ENCODE results near the gene ROBO3. TPM values are rescaled to one million over a fixed set of nuclear protein-coding genes. Genes with fewer than 3 reads are reported as not detected.
A peak's percentile ranks its signal among the peaks of the same experiment; 100 is the strongest.

ROBO3 gene
- total and polyA plus RNA-seq, 3 experiments from 2014 or later: 2.2 to 9.4 (median 7.7) TPM

- H3K4me1 Mint-ChIP-seq: peaks cover 33 to 54% (median 40%) of the 10 kb centered on the region in 3 donors
- peak overlapping the region in 1 of 7 donors; percentile 59 for H3K4me3 Mint-ChIP-seq
- Histone ChIP-seq H3K36me3 (ENCODE audit: insufficient read depth, low read length) (no peaks in the 10 kb centered on the region), H3K27me3 (ENCODE audit: insufficient read depth, low read length, poor library complexity, severe bottlenecking) (peaks cover 72% of the 10 kb centered on the region), H3K4me1 (ENCODE audit: insufficient read depth, low read length) (peaks cover 32% of the 10 kb centered on the region), H3K27ac (ENCODE audit: low read depth, low read length) (no peak overlapping the region), H3K9me3 (ENCODE audit: low read length) (no peaks in the 10 kb centered on the region), H3K4me3 (ENCODE audit: low read length) (no peak overlapping the region)
- peaks cover 0 to 2% (median 0%) of the 10 kb centered on the region in 5 donors for H3K9me3 Mint-ChIP-seq
- peaks cover 78 to 94% of the 10 kb centered on the region in 2 donors for H3K27me3 Mint-ChIP-seq
- H3K36me3 Mint-ChIP-seq: no peaks in the 10 kb centered on the region
- POLR2A ChIA-PET: no interaction called here
- CTCF ChIA-PET: interaction anchor here (1.4 kb wide), 1 partner anchor 87 kb away, joined by 6 read pairs; the partner anchor contains the start of gene CCDC15
- no peak overlapping the region for H3K27ac Mint-ChIP-seq
- DNase-seq: no peak
Observed at GRCh38 chr11:124867700-124868099, 2.5 kb downstream of the ROBO3 start.

GRCh38 chr11:124868331-124869274, 3.4 kb downstream of the ROBO3 start:
- no peaks in the 10 kb centered on the region for H3K36me3 Mint-ChIP-seq
- Histone ChIP-seq H3K27me3 (ENCODE audit: insufficient read depth, low read length, poor library complexity, severe bottlenecking) (peaks cover 62% of the 10 kb centered on the region), H3K4me1 (ENCODE audit: insufficient read depth, low read length) (peaks cover 32% of the 10 kb centered on the region), H3K36me3 (ENCODE audit: insufficient read depth, low read length) (no peaks in the 10 kb centered on the region), H3K27ac (ENCODE audit: low read depth, low read length) (no peak overlapping the region), H3K9me3 (ENCODE audit: low read length) (no peaks in the 10 kb centered on the region), H3K4me3 (ENCODE audit: low read length) (peak overlapping the region; percentile 37)
- H3K4me1 Mint-ChIP-seq: peaks cover 25 to 45% (median 31%) of the 10 kb centered on the region in 3 donors
- H3K4me3 Mint-ChIP-seq: peak overlapping the region in 6 of 7 donors; percentile 5 to 61 (median 47)
- H3K9me3 Mint-ChIP-seq: peaks cover 0 to 2% (median 0%) of the 10 kb centered on the region in 5 donors
- DNase-seq: no peak
- no peak overlapping the region for H3K27ac Mint-ChIP-seq
- peaks cover 77 to 94% of the 10 kb centered on the region in 2 donors for H3K27me3 Mint-ChIP-seq
- POLR2A ChIA-PET: no interaction called here
- CTCF ChIA-PET: no interaction called here

GRCh38 chr11:124869331-124869730, 4.1 kb downstream of the ROBO3 start:
- ChIA-PET POLR2A (no interaction called here), CTCF (no interaction called here)
- H3K27me3 ChIP-seq (ENCODE audit: insufficient read depth, low read length, poor library complexity, severe bottlenecking): peaks cover 57% of the 10 kb centered on the region
- no peaks in the 10 kb centered on the region for H3K36me3 Mint-ChIP-seq
- H3K27ac ChIP-seq (ENCODE audit: low read depth, low read length): no peak overlapping the region
- peaks cover 0 to 2% (median 0%) of the 10 kb centered on the region in 5 donors for H3K9me3 Mint-ChIP-seq
- H3K4me3 ChIP-seq (ENCODE audit: low read length): peak overlapping the region; percentile 37
- peaks cover 23 to 41% (median 27%) of the 10 kb centered on the region in 3 donors for H3K4me1 Mint-ChIP-seq
- no peak overlapping the region for H3K27ac Mint-ChIP-seq
- peaks cover 32% of the 10 kb centered on the region for H3K4me1 ChIP-seq (ENCODE audit: insufficient read depth, low read length)
- H3K27me3 Mint-ChIP-seq: peaks cover 76 to 94% of the 10 kb centered on the region in 2 donors
- H3K36me3 ChIP-seq (ENCODE audit: insufficient read depth, low read length): no peaks in the 10 kb centered on the region
- H3K9me3 ChIP-seq (ENCODE audit: low read length): no peaks in the 10 kb centered on the region
- H3K4me3 Mint-ChIP-seq: peak overlapping the region in 5 of 7 donors; percentile 12 to 61 (median 32)
- no peak for DNase-seq

GRCh38 chr11:124869856-124870387, 4.7 kb downstream of the ROBO3 start:
- Mint-ChIP-seq H3K36me3 (no peaks in the 10 kb centered on the region), H3K27me3 (peaks cover 70 to 94% of the 10 kb centered on the region in 2 donors), H3K9me3 (peaks cover 0 to 2% (median 0%) of the 10 kb centered on the region in 5 donors), H3K27ac (no peak overlapping the region), H3K4me1 (peaks cover 23 to 41% (median 26%) of the 10 kb centered on the region in 3 donors), H3K4me3 (peak overlapping the region in 2 of 7 donors; percentile 16 to 61)
- Histone ChIP-seq H3K36me3 (ENCODE audit: insufficient read depth, low read length) (no peaks in the 10 kb centered on the region), H3K4me1 (ENCODE audit: insufficient read depth, low read length) (peaks cover 32% of the 10 kb centered on the region), H3K27me3 (ENCODE audit: insufficient read depth, low read length, poor library complexity, severe bottlenecking) (peaks cover 52% of the 10 kb centered on the region), H3K27ac (ENCODE audit: low read depth, low read length) (no peak overlapping the region), H3K9me3 (ENCODE audit: low read length) (no peaks in the 10 kb centered on the region), H3K4me3 (ENCODE audit: low read length) (no peak overlapping the region)
- ChIA-PET POLR2A (no interaction called here), CTCF (no interaction called here)
- no peak for DNase-seq

- POLR2A ChIA-PET: no interaction called here
- H3K9me3 ChIP-seq (ENCODE audit: low read length): no peaks in the 10 kb centered on the region
- Mint-ChIP-seq H3K27me3 (peaks cover 70 to 92% of the 10 kb centered on the region in 2 donors), H3K27ac (no peak overlapping the region), H3K9me3 (peaks cover 0 to 2% (median 0%) of the 10 kb centered on the region in 5 donors), H3K36me3 (no peaks in the 10 kb centered on the region), H3K4me3 (peak overlapping the region in 1 of 7 donors; percentile 36), H3K4me1 (peaks cover 23 to 40% (median 26%) of the 10 kb centered on the region in 3 donors)
- H3K27me3 ChIP-seq (ENCODE audit: insufficient read depth, low read length, poor library complexity, severe bottlenecking): peaks cover 49% of the 10 kb centered on the region
- no peak overlapping the region for H3K4me3 ChIP-seq (ENCODE audit: low read length)
- no peaks in the 10 kb centered on the region for H3K36me3 ChIP-seq (ENCODE audit: insufficient read depth, low read length)
- peaks cover 30% of the 10 kb centered on the region for H3K4me1 ChIP-seq (ENCODE audit: insufficient read depth, low read length)
- CTCF ChIA-PET: no interaction called here
- no peak overlapping the region for H3K27ac ChIP-seq (ENCODE audit: low read depth, low read length)
- no peak for DNase-seq
Observed at GRCh38 chr11:124870430-124870829, 5.2 kb downstream of the ROBO3 start.

GRCh38 chr11:124872280-124872679, 7.0 kb downstream of the ROBO3 start:
- H3K4me3 ChIP-seq (ENCODE audit: low read length): no peak overlapping the region
- peaks cover 32% of the 10 kb centered on the region for H3K27me3 ChIP-seq (ENCODE audit: insufficient read depth, low read length, poor library complexity, severe bottlenecking)
- DNase-seq: no peak
- H3K27ac ChIP-seq (ENCODE audit: low read depth, low read length): no peak overlapping the region
- Mint-ChIP-seq H3K36me3 (peaks cover 0 to 2% (median 0%) of the 10 kb centered on the region in 3 donors), H3K9me3 (peaks cover 0 to 2% (median 0%) of the 10 kb centered on the region in 5 donors), H3K27me3 (peaks cover 60 to 79% of the 10 kb centered on the region in 2 donors), H3K4me1 (peaks cover 26 to 37% (median 26%) of the 10 kb centered on the region in 3 donors), H3K27ac (peak overlapping the region in 1 of 8 donors; percentile 47), H3K4me3 (peak overlapping the region in 1 of 7 donors; percentile 26)
- CTCF ChIA-PET: no interaction called here
- H3K36me3 ChIP-seq (ENCODE audit: insufficient read depth, low read length): no peaks in the 10 kb centered on the region
- POLR2A ChIA-PET: no interaction called here
- no peaks in the 10 kb centered on the region for H3K9me3 ChIP-seq (ENCODE audit: low read length)
- H3K4me1 ChIP-seq (ENCODE audit: insufficient read depth, low read length): peaks cover 27% of the 10 kb centered on the region

GRCh38 chr11:124872741-124873140, 7.5 kb downstream of the ROBO3 start:
- no peaks in the 10 kb centered on the region for H3K9me3 ChIP-seq (ENCODE audit: low read length)
- peaks cover 29% of the 10 kb centered on the region for H3K27me3 ChIP-seq (ENCODE audit: insufficient read depth, low read length, poor library complexity, severe bottlenecking)
- H3K27ac Mint-ChIP-seq: peak overlapping the region in 2 of 8 donors; percentile 14 to 47
- no peak for DNase-seq
- peak overlapping the region in 1 of 7 donors; percentile 26 for H3K4me3 Mint-ChIP-seq
- H3K4me1 Mint-ChIP-seq: peaks cover 25 to 37% (median 29%) of the 10 kb centered on the region in 3 donors
- peaks cover 29% of the 10 kb centered on the region for H3K4me1 ChIP-seq (ENCODE audit: insufficient read depth, low read length)
- peaks cover 0 to 2% (median 0%) of the 10 kb centered on the region in 3 donors for H3K36me3 Mint-ChIP-seq
- H3K36me3 ChIP-seq (ENCODE audit: insufficient read depth, low read length): no peaks in the 10 kb centered on the region
- ChIA-PET CTCF (no interaction called here), POLR2A (no interaction called here)
- H3K27ac ChIP-seq (ENCODE audit: low read depth, low read length): no peak overlapping the region
- peaks cover 0 to 2% (median 0%) of the 10 kb centered on the region in 5 donors for H3K9me3 Mint-ChIP-seq
- no peak overlapping the region for H3K4me3 ChIP-seq (ENCODE audit: low read length)
- peaks cover 55 to 75% of the 10 kb centered on the region in 2 donors for H3K27me3 Mint-ChIP-seq

Data from CD8-positive, alpha-beta memory T cell (primary cell).